Measurements from ENCODE around the gene NUDT3. TPM values are rescaled to one million over a fixed set of nuclear protein-coding genes. Genes with fewer than 3 reads are reported as not detected.

Gene NUDT3
- total RNA-seq, 2 donors from 2014 or later, result 22.8 to 24.7 TPM

GRCh38 chr6:34298941-34299340 is 93.5 kb downstream of the NUDT3 start:
- Mint-ChIP-seq H3K9me3 (no peaks in the 10 kb centered on the region), H3K4me1 (no peaks in the 10 kb centered on the region), H3K36me3 (ENCODE audit: low read depth) (peaks cover 11% of the 10 kb centered on the region), H3K27me3 (ENCODE audit: insufficient read depth) (no peaks in the 10 kb centered on the region), H3K4me3 (no peak overlapping the region), H3K27ac (no peak overlapping the region)
- DNase-seq, result no peak
- Histone ChIP-seq H3K27ac (ENCODE audit: low read depth, low read length) (no peak overlapping the region), H3K4me3 (ENCODE audit: low read length) (no peak overlapping the region), H3K36me3 (ENCODE audit: control insufficient read depth, insufficient read depth, low read length) (peaks cover 1% of the 10 kb centered on the region), H3K9ac (ENCODE audit: extremely low read depth, low read length, poor library complexity, severe bottlenecking) (no peak overlapping the region), H3K4me1 (ENCODE audit: control insufficient read depth, insufficient read depth, low read length) (no peaks in the 10 kb centered on the region), H3K27me3 (ENCODE audit: control insufficient read depth, insufficient read depth, low read length, poor library complexity, severe bottlenecking) (no peaks in the 10 kb centered on the region), H3K9me3 (ENCODE audit: control insufficient read depth, low read length) (no peaks in the 10 kb centered on the region)
- WGBS, 2 experiments (ENCODE audit: insufficient coverage in 1 of 2, insufficient read length in 1 of 2), result 94 to 100% methylated on average over 1 to 2 of the region's 2 CpGs
- TF ChIP-seq, protein P1, sequence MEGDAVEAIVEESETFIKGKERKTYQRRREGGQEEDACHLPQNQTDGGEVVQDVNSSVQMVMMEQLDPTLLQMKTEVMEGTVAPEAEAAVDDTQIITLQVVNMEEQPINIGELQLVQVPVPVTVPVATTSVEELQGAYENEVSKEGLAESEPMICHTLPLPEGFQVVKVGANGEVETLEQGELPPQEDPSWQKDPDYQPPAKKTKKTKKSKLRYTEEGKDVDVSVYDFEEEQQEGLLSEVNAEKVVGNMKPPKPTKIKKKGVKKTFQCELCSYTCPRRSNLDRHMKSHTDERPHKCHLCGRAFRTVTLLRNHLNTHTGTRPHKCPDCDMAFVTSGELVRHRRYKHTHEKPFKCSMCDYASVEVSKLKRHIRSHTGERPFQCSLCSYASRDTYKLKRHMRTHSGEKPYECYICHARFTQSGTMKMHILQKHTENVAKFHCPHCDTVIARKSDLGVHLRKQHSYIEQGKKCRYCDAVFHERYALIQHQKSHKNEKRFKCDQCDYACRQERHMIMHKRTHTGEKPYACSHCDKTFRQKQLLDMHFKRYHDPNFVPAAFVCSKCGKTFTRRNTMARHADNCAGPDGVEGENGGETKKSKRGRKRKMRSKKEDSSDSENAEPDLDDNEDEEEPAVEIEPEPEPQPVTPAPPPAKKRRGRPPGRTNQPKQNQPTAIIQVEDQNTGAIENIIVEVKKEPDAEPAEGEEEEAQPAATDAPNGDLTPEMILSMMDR (conservative IDR thresholded peaks at IDR 0.05), result no peak

GRCh38 chr6:34295721-34296120 is 96.7 kb downstream of the NUDT3 start:
- DNase-seq, result no peak
- no peaks in the 10 kb centered on the region for H3K4me1 Mint-ChIP-seq
- H3K9me3 ChIP-seq (ENCODE audit: control insufficient read depth, low read length), result no peaks in the 10 kb centered on the region
- H3K27ac ChIP-seq (ENCODE audit: low read depth, low read length), result no peak overlapping the region
- TF ChIP-seq, protein P1 (conservative IDR thresholded peaks at IDR 0.05), result no peak
- no peaks in the 10 kb centered on the region for H3K27me3 ChIP-seq (ENCODE audit: control insufficient read depth, insufficient read depth, low read length, poor library complexity, severe bottlenecking)
- H3K27ac Mint-ChIP-seq, result no peak overlapping the region
- H3K36me3 Mint-ChIP-seq (ENCODE audit: low read depth), result peaks cover 32% of the 10 kb centered on the region
- no peak overlapping the region for H3K9ac ChIP-seq (ENCODE audit: extremely low read depth, low read length, poor library complexity, severe bottlenecking)
- WGBS, 2 experiments (ENCODE audit: insufficient coverage in 1 of 2, insufficient read length in 1 of 2), result 93 to 97% methylated on average over 3 of the region's 3 CpGs
- no peaks in the 10 kb centered on the region for H3K9me3 Mint-ChIP-seq
- H3K36me3 ChIP-seq (ENCODE audit: control insufficient read depth, insufficient read depth, low read length), result peaks cover 28% of the 10 kb centered on the region
- no peaks in the 10 kb centered on the region for H3K4me1 ChIP-seq (ENCODE audit: control insufficient read depth, insufficient read depth, low read length)
- no peak overlapping the region for H3K4me3 Mint-ChIP-seq
- H3K27me3 Mint-ChIP-seq (ENCODE audit: insufficient read depth), result no peaks in the 10 kb centered on the region
- H3K4me3 ChIP-seq (ENCODE audit: low read length), result no peak overlapping the region

GRCh38 chr6:34292954-34293353 is 99.5 kb downstream of the NUDT3 start:
- Mint-ChIP-seq H3K9me3 (no peaks in the 10 kb centered on the region), H3K27me3 (ENCODE audit: insufficient read depth) (no peaks in the 10 kb centered on the region), H3K4me1 (no peaks in the 10 kb centered on the region), H3K4me3 (no peak overlapping the region), H3K27ac (no peak overlapping the region), H3K36me3 (ENCODE audit: low read depth) (peaks cover 36% of the 10 kb centered on the region)
- Histone ChIP-seq H3K27ac (ENCODE audit: low read depth, low read length) (no peak overlapping the region), H3K4me1 (ENCODE audit: control insufficient read depth, insufficient read depth, low read length) (no peaks in the 10 kb centered on the region), H3K9ac (ENCODE audit: extremely low read depth, low read length, poor library complexity, severe bottlenecking) (no peak overlapping the region), H3K9me3 (ENCODE audit: control insufficient read depth, low read length) (no peaks in the 10 kb centered on the region), H3K4me3 (ENCODE audit: low read length) (no peak overlapping the region), H3K27me3 (ENCODE audit: control insufficient read depth, insufficient read depth, low read length, poor library complexity, severe bottlenecking) (no peaks in the 10 kb centered on the region), H3K36me3 (ENCODE audit: control insufficient read depth, insufficient read depth, low read length) (peaks cover 32% of the 10 kb centered on the region)
- TF ChIP-seq, protein P1 (conservative IDR thresholded peaks at IDR 0.05), result no peak
- WGBS, 2 experiments (ENCODE audit: insufficient coverage in 1 of 2, insufficient read length in 1 of 2), result 93 to 94% methylated on average over 3 of the region's 3 CpGs
- DNase-seq, result no peak
